ENCODE measurements around the gene VWF. TPM values are rescaled to one million over a fixed set of nuclear protein-coding genes. Genes with fewer than 3 reads are reported as not detected.

VWF gene
- total and polyA plus RNA-seq, 2 of the 4 experiments (the other 2 are of a cell fraction), result under 0.01 to 0.09 TPM

DNA sequence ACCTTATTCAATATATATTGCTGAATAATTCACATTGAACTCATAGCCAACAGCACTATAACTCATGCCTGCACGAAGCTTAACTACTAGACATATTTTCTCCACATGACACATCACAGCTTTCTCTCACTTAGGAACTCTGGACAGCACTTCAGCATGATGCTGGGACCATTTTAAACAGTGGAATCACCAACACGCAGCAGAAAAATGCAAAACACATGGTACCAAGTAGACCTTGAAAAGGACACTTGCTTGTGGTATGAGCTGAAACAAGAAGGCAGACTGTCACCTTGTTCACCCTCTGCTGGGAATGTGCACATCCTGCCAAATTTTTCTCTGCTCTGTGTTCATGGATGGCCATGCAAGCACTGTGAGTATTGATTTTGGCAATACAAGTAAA is 40.9 kb upstream of the VWF start:
- H3K4me2 ChIP-seq (ENCODE audit: low read depth, low read length), result no peak overlapping the region
- WGBS, 2 experiments (ENCODE audit: extremely low coverage in 2 of 2, insufficient read length in 1 of 2), result 40% methylated on average over 1 of the region's 2 CpGs; no CpG with 5 or more reads in 1 of the 2 experiments
- ChIA-PET POLR2A (ENCODE audit: unreplicated experiment) (no interaction called here), CTCF (no interaction called here)
- 0 out of 2 replicates have a peak overlapping the region, but pooled peaks have one; percentile 36 for H3K23ac ChIP-seq (ENCODE audit: low read depth, low read length)
- no peak overlapping the region for H3K9ac ChIP-seq (ENCODE audit: low read depth, low read length)
- no peak overlapping the region for H2AK9ac ChIP-seq (replicated peaks; ENCODE audit: low read depth, low read length, poor library complexity)
- peak overlapping the region; percentile 90; the same call in 1 of the 2 replicates for H2AK5ac ChIP-seq (ENCODE audit: low read depth, low read length)
- 0 out of 2 replicates have a peak, but pooled peaks cover 4% of the 10 kb centered on the region for H4K20me1 ChIP-seq (ENCODE audit: insufficient read depth, low read length)
- H3K27me3 ChIP-seq (ENCODE audit: control insufficient read depth, insufficient read depth, low read length), result no peaks in the 10 kb centered on the region
- TF ChIP-seq MXI1 (IDR thresholded peaks at IDR 0.05; ENCODE audit: borderline replicate concordance, low read depth, low read length), result peak; percentile 89
- TF ChIP-seq CHD1 (IDR thresholded peaks at IDR 0.05; ENCODE audit: low read depth, low read length), result no peak
- TF ChIP-seq, protein P1, sequence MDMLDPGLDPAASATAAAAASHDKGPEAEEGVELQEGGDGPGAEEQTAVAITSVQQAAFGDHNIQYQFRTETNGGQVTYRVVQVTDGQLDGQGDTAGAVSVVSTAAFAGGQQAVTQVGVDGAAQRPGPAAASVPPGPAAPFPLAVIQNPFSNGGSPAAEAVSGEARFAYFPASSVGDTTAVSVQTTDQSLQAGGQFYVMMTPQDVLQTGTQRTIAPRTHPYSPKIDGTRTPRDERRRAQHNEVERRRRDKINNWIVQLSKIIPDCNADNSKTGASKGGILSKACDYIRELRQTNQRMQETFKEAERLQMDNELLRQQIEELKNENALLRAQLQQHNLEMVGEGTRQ (IDR thresholded peaks at IDR 0.05; ENCODE audit: low read depth, low read length), result no peak
- peak; percentile 29; the same call in 1 of the 2 replicates for TF ChIP-seq NFE2L2 (IDR thresholded peaks at IDR 0.05; ENCODE audit: low read depth, low read length)
- TF ChIP-seq RCOR1 (IDR thresholded peaks at IDR 0.05; ENCODE audit: insufficient replicate concordance, low read length), result no peak
- TF ChIP-seq MAFK (IDR thresholded peaks at IDR 0.05; ENCODE audit: low read depth, low read length), result no peak
- no peak for TF ChIP-seq RAD21 (IDR thresholded peaks at IDR 0.05; ENCODE audit: low read length)
- peak overlapping the region; percentile 58 for H2BK20ac ChIP-seq (ENCODE audit: low read depth, low read length)
- peak overlapping the region; percentile 13; the same call in 1 of the 2 replicates for H2BK120ac ChIP-seq (ENCODE audit: low read depth, low read length)
- H3K27ac ChIP-seq (ENCODE audit: insufficient read depth, low read length), result no peak overlapping the region
- no TSS peak for BruUV-seq (replicated peaks)
- no peak overlapping the region for H3K18ac ChIP-seq (ENCODE audit: low read depth, low read length)
- H3K9me1 ChIP-seq (ENCODE audit: insufficient read depth, low read length), result peaks cover 16% of the 10 kb centered on the region
- peak overlapping the region; percentile 25 for H2AFZ ChIP-seq (replicated peaks; ENCODE audit: low read length, poor library complexity)
- H3K14ac ChIP-seq (replicated peaks; ENCODE audit: low read depth, low read length), result peak overlapping the region; percentile 15; the same call in 1 of the 2 replicates
- H3K4ac ChIP-seq (ENCODE audit: low read depth, low read length), result peak overlapping the region; percentile 24
- no peaks in the 10 kb centered on the region for H3K79me1 ChIP-seq (ENCODE audit: low read depth in 1 of 2, low read length in 2 of 2)
- no peak overlapping the region for H4K5ac ChIP-seq (ENCODE audit: low read depth, low read length)
- no peak overlapping the region; a peak in 1 of 4 replicates for H4K8ac ChIP-seq (ENCODE audit: low read depth in 2 of 2, low read length in 2 of 2)
- no peak overlapping the region; the same call in 2 of the 3 replicates for H2BK15ac ChIP-seq (ENCODE audit: low read depth, low read length)
- DNase-seq (peak; percentile 80), ATAC-seq (ENCODE audit: low read depth) (peak; percentile 9)
- H2BK5ac ChIP-seq (ENCODE audit: low read depth, low read length, poor library complexity, severe bottlenecking), result peak overlapping the region; percentile 62
- no peaks in the 10 kb centered on the region for H3K36me3 ChIP-seq (ENCODE audit: control insufficient read depth, insufficient read depth, low read length)
- H3K56ac ChIP-seq (ENCODE audit: extremely low read depth, insufficient read depth, low read length), result no peak overlapping the region
- no peaks in the 10 kb centered on the region for H3K9me3 ChIP-seq (ENCODE audit: control insufficient read depth, insufficient read depth, low read length)
- in situ Hi-C loops (cut with MboI; ENCODE audit: low sequenced_read_pairs) (no loop called here), intact Hi-C loops (cut with micrococcal nuclease) (no loop called here), dilution Hi-C loops (cut with HindIII; ENCODE audit: low sequenced_read_pairs, unreplicated experiment) (no loop called here)
- no peak overlapping the region for H4K91ac ChIP-seq (ENCODE audit: insufficient read depth, low read depth, low read length)
- H3K4me1 ChIP-seq (ENCODE audit: control insufficient read depth, insufficient read depth, low read length), result peaks cover 14% of the 10 kb centered on the region
- H3K4me3 ChIP-seq (ENCODE audit: insufficient read depth, low read depth, low read length), result no peak overlapping the region

Measured in IMR-90 (cell line).